ENCODE measurements around the gene MATN1. TPM values are rescaled to one million over a fixed set of nuclear protein-coding genes. Genes with fewer than 3 reads are reported as not detected.

The MATN1 gene
- total RNA-seq, 1 experiment from 2014 or later = not detected

- ChIA-PET CTCF (no interaction called here), POLR2A (no interaction called here)
- BruUV-seq (replicated peaks) = no TSS peak
- Mint-ChIP-seq H3K9me3 (ENCODE audit: unreplicated experiment) (no peaks in the 10 kb centered on the region), H3K4me3 (ENCODE audit: unreplicated experiment) (no peak overlapping the region), H3K27me3 (ENCODE audit: insufficient read depth, unreplicated experiment) (peaks cover 3% of the 10 kb centered on the region), H3K27ac (ENCODE audit: unreplicated experiment) (no peak overlapping the region), H3K36me3 (ENCODE audit: insufficient read depth, unreplicated experiment) (no peaks in the 10 kb centered on the region), H3K4me1 (ENCODE audit: low read depth, unreplicated experiment) (no peaks in the 10 kb centered on the region)
- no peaks in the 10 kb centered on the region for H3K9me3 ChIP-seq
- no peaks in the 10 kb centered on the region for H3K27me3 ChIP-seq (replicated peaks; ENCODE audit: control insufficient read depth, insufficient read depth, low read length)
- DNase-seq = no peak
- no peak for TF ChIP-seq CTCF (IDR thresholded peaks at IDR 0.05; ENCODE audit: insufficient read depth in 1 of 2, low read depth in 1 of 2, low read length in 1 of 2, severe bottlenecking in 1 of 2, unreplicated experiment in 1 of 2)
- intact Hi-C loops (cut with micrococcal nuclease; ENCODE audit: unreplicated experiment) = no loop called here
- no peak overlapping the region for H3K4me3 ChIP-seq (ENCODE audit: low read depth, low read length)
- no peaks in the 10 kb centered on the region for H3K36me3 ChIP-seq (ENCODE audit: control insufficient read depth, insufficient read depth, low read length)
- no peaks in the 10 kb centered on the region for H3K4me1 ChIP-seq
Observed at GRCh38 chr1:30663596-30664091, 59.7 kb downstream of the MATN1 start.

- no peak for TF ChIP-seq CTCF (IDR thresholded peaks at IDR 0.05; ENCODE audit: insufficient read depth in 1 of 2, low read depth in 1 of 2, low read length in 1 of 2, severe bottlenecking in 1 of 2, unreplicated experiment in 1 of 2)
- Mint-ChIP-seq H3K36me3 (ENCODE audit: insufficient read depth, unreplicated experiment) (no peaks in the 10 kb centered on the region), H3K4me3 (ENCODE audit: unreplicated experiment) (no peak overlapping the region), H3K4me1 (ENCODE audit: low read depth, unreplicated experiment) (no peaks in the 10 kb centered on the region), H3K9me3 (ENCODE audit: unreplicated experiment) (no peaks in the 10 kb centered on the region), H3K27ac (ENCODE audit: unreplicated experiment) (no peak overlapping the region), H3K27me3 (ENCODE audit: insufficient read depth, unreplicated experiment) (peaks cover 3% of the 10 kb centered on the region)
- Histone ChIP-seq H3K36me3 (ENCODE audit: control insufficient read depth, insufficient read depth, low read length) (no peaks in the 10 kb centered on the region), H3K9me3 (no peaks in the 10 kb centered on the region), H3K27me3 (replicated peaks; ENCODE audit: control insufficient read depth, insufficient read depth, low read length) (no peaks in the 10 kb centered on the region), H3K4me1 (no peaks in the 10 kb centered on the region), H3K4me3 (ENCODE audit: low read depth, low read length) (no peak overlapping the region)
- CTCF ChIA-PET = no interaction called here
- no TSS peak for BruUV-seq (replicated peaks)
- DNase-seq = no peak
- intact Hi-C loops (cut with micrococcal nuclease; ENCODE audit: unreplicated experiment) = no loop called here
- POLR2A ChIA-PET = no interaction called here
Observed at GRCh38 chr1:30662291-30662840, 61.0 kb downstream of the MATN1 start.

- H3K27me3 Mint-ChIP-seq (ENCODE audit: insufficient read depth, unreplicated experiment) = peaks cover 3% of the 10 kb centered on the region
- CTCF ChIA-PET = no interaction called here
- Histone ChIP-seq H3K36me3 (ENCODE audit: control insufficient read depth, insufficient read depth, low read length) (no peaks in the 10 kb centered on the region), H3K4me1 (no peaks in the 10 kb centered on the region), H3K9me3 (no peaks in the 10 kb centered on the region), H3K27me3 (replicated peaks; ENCODE audit: control insufficient read depth, insufficient read depth, low read length) (no peaks in the 10 kb centered on the region), H3K4me3 (ENCODE audit: low read depth, low read length) (no peak overlapping the region)
- BruUV-seq (replicated peaks) = no TSS peak
- no peaks in the 10 kb centered on the region for H3K4me1 Mint-ChIP-seq (ENCODE audit: low read depth, unreplicated experiment)
- no peak overlapping the region for H3K4me3 Mint-ChIP-seq (ENCODE audit: unreplicated experiment)
- H3K36me3 Mint-ChIP-seq (ENCODE audit: insufficient read depth, unreplicated experiment) = no peaks in the 10 kb centered on the region
- no peak overlapping the region for H3K27ac Mint-ChIP-seq (ENCODE audit: unreplicated experiment)
- no peak for TF ChIP-seq CTCF (IDR thresholded peaks at IDR 0.05; ENCODE audit: insufficient read depth in 1 of 2, low read depth in 1 of 2, low read length in 1 of 2, severe bottlenecking in 1 of 2, unreplicated experiment in 1 of 2)
- no peaks in the 10 kb centered on the region for H3K9me3 Mint-ChIP-seq (ENCODE audit: unreplicated experiment)
- DNase-seq = no peak
- POLR2A ChIA-PET = no interaction called here
- intact Hi-C loops (cut with micrococcal nuclease; ENCODE audit: unreplicated experiment) = no loop called here
Observed at GRCh38 chr1:30661311-30661710, 62.1 kb downstream of the MATN1 start.

Small RNA genes lying within 50 kb of the gene (microRNA-seq; reads per million reads assigned to microRNA genes)
- gene MIR4420 = not detected

Other genes starting within 250 kb of the MATN1 start
- gene LAPTM5, start 34.2 kb upstream of the MATN1 start, total RNA-seq (2022) = 0.14 TPM in 1 of 2 replicates, not detected in the other
- gene SDC3, start 185.2 kb upstream of the MATN1 start, total RNA-seq (2022) = 2.9 and 3.7 TPM in 2 replicates